H1 (cell line): Measurements from ENCODE around the gene TOP3B. TPM values are rescaled to one million over a fixed set of nuclear protein-coding genes. Genes with fewer than 3 reads are reported as not detected.

Source experiments
- CHD7 ChIP-seq: fragments of 300-600 bp; sonication (generic); IDR thresholded peaks from 2 replicates; pipeline ENCODE4 v1.7.1; 2012; ENCODE audit warnings: low read length, moderate library complexity, mild to moderate bottlenecking, inconsistent platforms; ENCODE audit not compliant: insufficient replicate concordance
- CREB1 ChIP-seq: IDR thresholded peaks from 2 replicates; pipeline ENCODE4 v1.6.1; 2012; ENCODE audit warnings: inconsistent platforms
- MAFK ChIP-seq: IDR thresholded peaks from 2 replicates; pipeline ENCODE4 v1.6.1; 2012; ENCODE audit warnings: low read depth, mild to moderate bottlenecking, improper control_type of control experiment, low read length
- POU5F1 ChIP-seq: IDR thresholded peaks from 2 replicates; pipeline ENCODE4 v1.6.1; 2011; ENCODE audit warnings: low read depth, mild to moderate bottlenecking, low read length, moderate library complexity
- RAD21 ChIP-seq, 2 experiments: IDR thresholded peaks in 1 of 2; conservative IDR thresholded peaks in 1 of 2; 2 replicates each; pipeline ENCODE4 v1.6.1; 2011; ENCODE audit warnings: low read depth in 2 of 2, low read length in 2 of 2, improper control_type of control experiment in 1 of 2, inconsistent platforms in 1 of 2, mild to moderate bottlenecking in 1 of 2, moderate library complexity in 1 of 2
- TCF12 ChIP-seq: IDR thresholded peaks from 2 replicates; pipeline ENCODE4 v1.6.1; 2011; ENCODE audit warnings: low read depth, mild to moderate bottlenecking, low read length
- polyA plus RNA-seq, 7 experiments: library from polyadenylated mRNA; depleted of rRNA in 3 of 7; stranded (reverse) in 5 of 7; unstranded in 2 of 7; fragments of >200 nt in 5 of 7; fragments of 200-250 nt in 2 of 7; gene quantifications; 1 replicate in 5 of 7; 2 replicates in 1 of 7; 4 replicates in 1 of 7; pipeline versions ENCODE4 v1.2.1 to v1.2.3, GENCODE V29; 2011 to 2013; ENCODE audit warnings: missing spikeins in 2 of 7, mixed read lengths in 2 of 7
- total RNA-seq: library from RNA; stranded (reverse); fragmentation: NEBNext Ultra II Directional; extraction: Animal tissue kit (Norgen Biotek cat#: 25700); gene quantifications from 2 replicates; pipeline ENCODE4 v1.2.1, GENCODE V29; 2021

Gene TOP3B
- total and polyA plus RNA-seq, 2 of the 8 experiments (the other 6 are each of a cell fraction or from before 2014, with no cell fraction given) = 30.4 to 52.8 TPM

DNA sequence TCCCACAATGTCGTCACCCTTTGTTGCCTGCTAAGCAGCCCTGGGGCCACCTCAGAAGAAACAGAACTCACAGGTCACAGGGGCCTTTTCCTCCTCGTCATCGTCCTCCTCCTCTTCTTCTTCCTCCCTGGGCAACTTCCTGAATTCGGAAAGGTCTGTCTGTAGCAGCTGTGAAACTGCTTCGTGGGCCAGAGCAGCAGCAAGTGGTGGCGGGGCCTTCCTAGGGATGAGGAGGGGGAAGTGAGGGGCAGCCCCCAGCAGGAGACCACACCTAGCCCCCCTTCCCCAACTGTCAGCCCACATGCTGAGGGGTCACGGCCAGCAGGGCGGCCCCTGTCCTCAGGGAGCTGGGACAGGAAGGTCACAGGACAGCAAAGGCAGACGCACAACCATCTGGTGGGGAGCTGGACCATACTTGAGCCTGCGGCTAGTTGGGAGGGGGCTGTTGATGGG is 43.1 kb downstream of the TOP3B start (continued):
- TF ChIP-seq CHD7 (no peak), RAD21 (IDR thresholded peaks at IDR 0.05 in 1 of 2, conservative IDR thresholded peaks at IDR 0.05 in 1 of 2; ENCODE audit: low read depth in 2 of 2, low read length in 2 of 2) (no peak), POU5F1 (no peak), TCF12 (no peak), MAFK (no peak), CREB1 (no peak)
- TF ChIP-seq, all 59 proteins: peak for 0
